Measurements from ENCODE around the gene ZNF93.
A peak's percentile ranks its signal among the peaks of the same experiment; 100 is the strongest.
"Not testable (repeated sequence)": the region's sequence is repeated elsewhere in the genome, so short reads cannot be mapped to it uniquely, and the experiment has no call there.

The ZNF93 gene

GRCh38 chr19:19900729-19901444 is at the start of gene ZNF93:
TSS of gene ZNF93 (plus strand) at chr19:19900946. CDS start at chr19:19901089, 143 bp downstream.
- peak; percentile 84 for DNase-seq

- not testable (repeated sequence) for DNase-seq
These were observed 49.0 kb upstream of the ZNF93 start for GRCh38 chr19:19851740-19852139.

GRCh38 chr19:19858751-19859150 is 42.0 kb upstream of the ZNF93 start:
- DNase-seq, result no peak

GRCh38 chr19:19860756-19861390 is 39.9 kb upstream of the ZNF93 start:
- no peak for DNase-seq

- DNase-seq, result peak; percentile 86
These were observed 34.8 kb upstream of the ZNF93 start, which contains the start of gene ZNF253 for GRCh38 chr19:19865750-19866610. TSS of gene ZNF253 (plus strand) at chr19:19865882. CDS start at chr19:19865997, 115 bp downstream.

- no peak for DNase-seq
These were observed 34.0 kb upstream of the ZNF93 start for GRCh38 chr19:19866611-19867248.

GRCh38 chr19:19870086-19870485 is 30.7 kb upstream of the ZNF93 start:
- not testable (repeated sequence) for DNase-seq

- DNase-seq, result no peak
These were observed 28.8 kb upstream of the ZNF93 start for GRCh38 chr19:19871932-19872331.

- DNase-seq, result no peak
These were observed 27.4 kb upstream of the ZNF93 start for GRCh38 chr19:19873381-19873780.

GRCh38 chr19:19877724-19878123 is 23.0 kb upstream of the ZNF93 start:
- no peak for DNase-seq

- DNase-seq, result no peak
These were observed 16.2 kb upstream of the ZNF93 start for GRCh38 chr19:19884583-19884982.

GRCh38 chr19:19892055-19892941 is 8.4 kb upstream of the ZNF93 start:
- DNase-seq, result not testable (repeated sequence)

- no peak for DNase-seq
These were observed 512 bp upstream of the ZNF93 start for GRCh38 chr19:19900139-19900728.

- DNase-seq, result not testable (repeated sequence)
These were observed 6.8 kb downstream of the ZNF93 start for GRCh38 chr19:19907551-19907950.

- DNase-seq, result no peak
These were observed 8.9 kb downstream of the ZNF93 start for GRCh38 chr19:19909654-19910053.

GRCh38 chr19:19911150-19911549 is 10.4 kb downstream of the ZNF93 start:
- DNase-seq, result no peak

GRCh38 chr19:19914596-19914995 is 13.8 kb downstream of the ZNF93 start:
- no peak for DNase-seq

GRCh38 chr19:19930417-19930816 is 29.7 kb downstream of the ZNF93 start:
- not testable (repeated sequence) for DNase-seq

GRCh38 chr19:19933432-19934314 is 32.9 kb downstream of the ZNF93 start:
- DNase-seq, result not testable (repeated sequence)

GRCh38 chr19:19937403-19937802 is 36.7 kb downstream of the ZNF93 start:
- DNase-seq, result no peak

All from NCI-H1417 treated with DMSO at 0.1 percent for 48 hours (cell line).